Measurements from ENCODE around the gene ZBTB4. TPM values are rescaled to one million over a fixed set of nuclear protein-coding genes. Genes with fewer than 3 reads are reported as not detected.

Gene ZBTB4
- total RNA-seq (2014; rRNA removed; shearing (Covaris generic)), result 14.7 and 15.3 TPM in 2 replicates
- polyA plus RNA-seq (2014; cell fraction: nucleus; rRNA removed), result 8.5 and 10.1 TPM in 2 replicates

- DNase-seq (ENCODE audit: extremely low read depth, low read depth), result no peak
Measured at GRCh38 chr17:7479213-7480088, at the start of gene ZBTB4. Gene ZBTB4, minus strand, starts transcription at chr17:7479631. Its CDS starts 12,830 bp downstream, at chr17:7466801.

- no peak for DNase-seq (ENCODE audit: extremely low read depth, low read depth)
Measured at GRCh38 chr17:7528842-7529241, 49.4 kb upstream of the ZBTB4 start.

- no peak for DNase-seq (ENCODE audit: extremely low read depth, low read depth)
Measured at GRCh38 chr17:7523033-7523432, 43.6 kb upstream of the ZBTB4 start.

DNA sequence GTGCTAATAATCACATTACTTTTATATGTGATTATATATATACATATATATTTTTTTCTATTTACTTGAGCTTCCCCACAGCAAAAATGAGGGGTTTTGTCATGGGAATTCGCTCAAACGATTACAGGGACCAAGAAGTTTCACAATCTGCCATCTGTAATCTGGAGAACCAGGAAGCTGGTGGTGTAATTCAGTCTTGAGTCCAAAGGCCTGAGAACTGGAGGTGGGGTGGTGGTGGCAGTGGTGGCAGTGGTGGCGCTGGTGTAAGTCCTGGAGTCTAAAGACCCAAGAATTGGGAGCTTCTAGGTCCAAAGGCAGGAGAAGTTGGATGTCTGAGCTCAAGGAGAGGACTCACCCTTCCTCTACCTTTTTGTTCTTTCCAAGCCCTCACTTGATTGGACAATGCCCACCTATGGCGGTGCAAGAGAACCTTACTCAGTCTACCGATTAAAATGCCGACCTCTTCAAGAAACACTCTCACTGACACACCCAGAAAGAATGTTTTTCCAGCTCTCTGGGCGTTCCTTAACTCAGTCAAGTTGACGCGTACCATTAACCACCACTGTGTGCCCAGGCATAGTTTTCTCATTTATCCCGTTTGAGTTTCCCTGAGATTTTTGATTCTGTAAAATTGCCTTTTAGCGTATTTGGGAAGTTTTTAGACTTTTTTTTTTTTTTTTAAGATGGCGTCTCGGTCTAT, 36.6 kb upstream of the ZBTB4 start:
- DNase-seq (ENCODE audit: extremely low read depth, low read depth), result no peak

GRCh38 chr17:7513850-7514419, 34.5 kb upstream of the ZBTB4 start:
- DNase-seq (ENCODE audit: extremely low read depth, low read depth), result no peak

- DNase-seq (ENCODE audit: extremely low read depth, low read depth), result no peak
Measured at GRCh38 chr17:7512824-7513540, 33.6 kb upstream of the ZBTB4 start.

DNA sequence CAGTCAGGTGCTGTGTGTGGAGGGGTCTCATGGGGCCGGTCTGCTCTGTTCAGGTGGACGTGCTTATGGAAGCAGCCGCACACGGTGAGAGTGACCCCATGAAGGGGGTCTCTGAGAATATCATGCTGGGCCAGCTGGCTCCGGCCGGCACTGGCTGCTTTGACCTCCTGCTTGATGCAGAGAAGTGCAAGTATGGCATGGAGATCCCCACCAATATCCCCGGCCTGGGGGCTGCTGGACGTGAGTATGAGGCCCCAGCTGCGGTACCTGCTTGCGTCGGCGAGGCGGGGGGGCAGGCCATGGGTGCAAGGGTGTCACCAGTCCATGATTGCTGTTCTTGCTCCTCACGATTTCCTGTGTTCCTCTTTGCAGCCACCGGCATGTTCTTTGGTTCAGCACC, 32.7 kb upstream of the ZBTB4 start:
- DNase-seq (ENCODE audit: extremely low read depth, low read depth), result no peak

DNA sequence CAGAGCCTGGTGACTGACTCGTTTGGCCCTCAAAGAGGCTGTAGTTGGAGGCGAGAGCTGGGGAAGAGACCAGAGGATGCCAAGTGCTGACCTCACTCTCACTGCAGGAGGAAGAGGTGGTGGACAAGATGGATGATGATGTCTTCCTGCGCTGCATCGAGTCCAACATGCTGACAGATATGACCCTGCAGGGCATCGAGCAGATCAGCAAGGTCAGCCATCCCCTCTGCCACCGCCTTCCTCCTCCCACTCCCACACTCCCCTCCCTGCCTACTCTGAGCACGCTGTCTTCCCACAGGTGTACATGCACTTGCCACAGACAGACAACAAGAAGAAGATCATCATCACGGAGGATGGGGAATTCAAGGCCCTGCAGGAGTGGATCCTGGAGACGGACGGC, 31.7 kb upstream of the ZBTB4 start:
- no peak for DNase-seq (ENCODE audit: extremely low read depth, low read depth)

- no peak for DNase-seq (ENCODE audit: extremely low read depth, low read depth)
Measured at GRCh38 chr17:7509937-7510336, 30.5 kb upstream of the ZBTB4 start.

- no peak for DNase-seq (ENCODE audit: extremely low read depth, low read depth)
Measured at GRCh38 chr17:7508846-7509245, 29.4 kb upstream of the ZBTB4 start.

DNA sequence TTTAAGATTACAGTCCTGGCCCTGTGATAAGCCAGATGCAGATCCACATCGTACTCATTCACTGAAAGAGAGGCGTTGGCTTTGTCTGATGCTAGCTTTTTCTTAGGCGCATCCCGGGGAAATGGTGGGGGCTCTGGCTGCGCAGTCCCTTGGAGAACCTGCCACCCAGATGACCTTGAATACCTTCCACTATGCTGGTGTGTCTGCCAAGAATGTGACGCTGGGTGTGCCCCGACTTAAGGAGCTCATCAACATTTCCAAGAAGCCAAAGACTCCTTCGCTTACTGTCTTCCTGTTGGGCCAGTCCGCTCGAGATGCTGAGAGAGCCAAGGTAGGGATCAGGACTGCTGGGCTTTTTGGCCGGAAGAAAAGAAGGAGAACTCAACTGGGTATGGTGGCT, 28.7 kb upstream of the ZBTB4 start:
- DNase-seq (ENCODE audit: extremely low read depth, low read depth), result no peak

- no peak for DNase-seq (ENCODE audit: extremely low read depth, low read depth)
Measured at GRCh38 chr17:7503521-7503920, 24.1 kb upstream of the ZBTB4 start.

GRCh38 chr17:7502987-7503386, 23.6 kb upstream of the ZBTB4 start:
- DNase-seq (ENCODE audit: extremely low read depth, low read depth), result no peak

- DNase-seq (ENCODE audit: extremely low read depth, low read depth), result no peak
Measured at GRCh38 chr17:7502171-7502847, 22.9 kb upstream of the ZBTB4 start.

DNA sequence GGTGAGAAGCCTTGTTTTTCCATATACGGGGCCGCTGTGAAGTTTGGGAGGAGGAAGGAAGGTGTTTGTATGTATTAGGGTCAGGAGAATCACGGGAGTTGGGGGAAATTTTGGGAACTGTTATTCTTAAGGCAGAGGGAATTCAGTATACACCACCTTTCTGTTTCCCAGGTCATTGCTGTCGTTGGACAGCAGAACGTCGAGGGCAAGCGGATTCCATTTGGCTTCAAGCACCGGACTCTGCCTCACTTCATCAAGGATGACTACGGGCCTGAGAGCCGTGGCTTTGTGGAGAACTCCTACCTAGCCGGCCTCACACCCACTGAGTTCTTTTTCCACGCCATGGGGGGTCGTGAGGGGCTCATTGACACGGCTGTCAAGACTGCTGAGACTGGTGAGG, 22.3 kb upstream of the ZBTB4 start:
- DNase-seq (ENCODE audit: extremely low read depth, low read depth), result no peak

- no peak for DNase-seq (ENCODE audit: extremely low read depth, low read depth)
Measured at GRCh38 chr17:7499161-7499560, 19.7 kb upstream of the ZBTB4 start.

DNA sequence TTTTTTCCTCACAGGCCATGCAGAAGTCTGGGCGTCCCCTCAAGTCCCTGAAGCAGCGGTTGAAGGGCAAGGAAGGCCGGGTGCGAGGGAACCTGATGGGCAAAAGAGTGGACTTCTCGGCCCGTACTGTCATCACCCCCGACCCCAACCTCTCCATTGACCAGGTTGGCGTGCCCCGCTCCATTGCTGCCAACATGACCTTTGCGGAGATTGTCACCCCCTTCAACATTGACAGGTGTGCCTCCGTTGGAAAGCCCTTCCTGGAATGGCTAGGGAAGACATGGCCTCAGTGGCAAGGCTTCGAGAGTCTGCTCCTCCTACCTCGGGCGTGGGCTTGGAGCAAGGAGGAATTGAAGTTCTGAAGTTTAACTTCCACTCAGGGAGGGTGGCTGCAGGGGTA, 18.2 kb upstream of the ZBTB4 start:
- no peak for DNase-seq (ENCODE audit: extremely low read depth, low read depth)

DNA sequence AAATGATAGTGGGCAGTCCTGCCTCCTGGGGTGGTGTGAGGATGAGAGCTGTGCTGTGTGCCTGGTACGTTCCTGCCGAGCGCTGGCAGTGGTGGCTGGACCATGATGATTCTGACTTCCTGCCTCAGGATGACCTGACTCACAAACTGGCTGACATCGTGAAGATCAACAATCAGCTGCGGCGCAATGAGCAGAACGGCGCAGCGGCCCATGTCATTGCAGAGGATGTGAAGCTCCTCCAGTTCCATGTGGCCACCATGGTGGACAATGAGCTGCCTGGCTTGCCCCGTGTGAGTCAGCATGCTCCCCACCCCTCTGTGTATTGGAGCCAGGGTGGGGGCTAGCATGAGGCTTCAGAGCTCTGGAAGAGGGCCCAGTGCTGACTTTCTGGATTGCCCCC, 17.8 kb upstream of the ZBTB4 start:
- no peak for DNase-seq (ENCODE audit: extremely low read depth, low read depth)

DNA sequence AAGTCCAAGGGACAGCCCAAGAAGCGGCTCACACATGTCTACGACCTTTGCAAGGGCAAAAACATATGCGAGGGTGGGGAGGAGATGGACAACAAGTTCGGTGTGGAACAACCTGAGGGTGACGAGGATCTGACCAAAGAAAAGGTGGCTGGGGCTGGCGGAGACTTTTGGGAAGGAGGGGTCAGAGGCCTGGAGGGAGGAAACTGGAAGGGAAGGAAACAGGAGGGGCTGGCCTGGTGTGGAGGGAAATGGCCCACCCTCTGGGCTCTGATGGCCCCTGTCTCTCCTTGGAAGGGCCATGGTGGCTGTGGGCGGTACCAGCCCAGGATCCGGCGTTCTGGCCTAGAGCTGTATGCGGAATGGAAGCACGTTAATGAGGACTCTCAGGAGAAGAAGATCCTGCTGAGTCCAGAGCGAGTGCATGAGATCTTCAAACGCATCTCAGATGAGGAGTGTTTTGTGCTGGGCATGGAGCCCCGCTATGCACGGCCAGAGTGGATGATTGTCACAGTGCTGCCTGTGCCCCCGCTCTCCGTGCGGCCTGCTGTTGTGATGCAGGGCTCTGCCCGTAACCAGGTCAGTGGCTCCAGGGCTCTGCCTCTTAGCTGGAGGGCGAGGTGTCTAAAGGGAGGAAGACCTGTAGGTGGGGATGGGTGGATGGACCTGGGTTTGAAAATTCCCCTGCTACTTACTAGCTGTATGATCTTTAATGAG, 17.2 kb upstream of the ZBTB4 start:
- DNase-seq (ENCODE audit: extremely low read depth, low read depth), result no peak

Data from NCI-H460 (cell line).